WTC11 (cell line): ENCODE data around the gene KCNJ14. TPM values are rescaled to one million over a fixed set of nuclear protein-coding genes. Genes with fewer than 3 reads are reported as not detected.

Experiments
- ATAC-seq: fragments of 200-7000 bp; cut with Tn5 transposase; 2 replicates; pipeline ENCODE4 v1.10.0; 2021; ENCODE audit warnings: mild to moderate bottlenecking, moderate library complexity
- CTCF ChIA-PET: fragments of 300-600 bp; sonication (Branson Sonifier 250); formaldehyde crosslinking; loops from one replicate; lab custom pipeline; 2021; ENCODE audit warnings: antibody characterized with exemption; lab: Charles Lee
- POLR2A ChIA-PET: fragments of 350-600 bp; sonication (Branson Sonifier 250); formaldehyde crosslinking; loops from one replicate; lab custom pipeline; 2021; ENCODE audit warnings: antibody characterized with exemption; lab: Charles Lee
- DNase-seq: peaks from one replicate; pipeline ENCODE4 v3.0.0; 2021; ENCODE audit warnings: low spot score
- H3K27ac Mint-ChIP-seq: 2 replicates; pipeline ENCODE4 v1.8.0; 2021; ENCODE audit warnings: mixed read lengths
- H3K27me3 Mint-ChIP-seq: 2 replicates; pipeline ENCODE4 v1.8.0; 2021; ENCODE audit warnings: low read depth, mild to moderate bottlenecking, moderate library complexity, mixed read lengths
- H3K36me3 Mint-ChIP-seq: 2 replicates; pipeline ENCODE4 v1.8.0; 2021; ENCODE audit warnings: mixed read lengths
- H3K4me1 Mint-ChIP-seq: 2 replicates; pipeline ENCODE4 v1.8.0; 2022; ENCODE audit warnings: mixed read lengths
- H3K4me3 Mint-ChIP-seq: 2 replicates; pipeline ENCODE4 v1.8.0; 2021; ENCODE audit warnings: mild to moderate bottlenecking, moderate library complexity, mixed read lengths
- H3K9me3 Mint-ChIP-seq: 2 replicates; pipeline ENCODE4 v1.8.0; 2021; ENCODE audit warnings: mixed read lengths
- GABPB1 ChIP-seq: sonication (generic); formaldehyde crosslinking; IDR thresholded peaks from 2 replicates; pipeline ENCODE4 v1.8.1; 2023; ENCODE audit warnings: mild to moderate bottlenecking, missing genetic modification reagents
- KAT7 ChIP-seq: sonication (generic); formaldehyde crosslinking; IDR thresholded peaks from 2 replicates; pipeline ENCODE4 v1.8.1; 2023; ENCODE audit warnings: missing genetic modification reagents, mild to moderate bottlenecking, borderline replicate concordance
- MXD4 ChIP-seq: fragments of 250-450 bp; sonication (Bioruptor Pico); IDR thresholded peaks from 2 replicates; pipeline ENCODE4 v1.8.0; 2021; ENCODE audit warnings: mild to moderate bottlenecking, moderate library complexity, borderline replicate concordance
- NFATC4 ChIP-seq: fragments of 250-450 bp; sonication (Bioruptor Pico); IDR thresholded peaks from 2 replicates; pipeline ENCODE4 v1.9.0; 2021; ENCODE audit warnings: mild to moderate bottlenecking
- RORB ChIP-seq: fragments of 250-450 bp; sonication (Bioruptor Pico); IDR thresholded peaks from 2 replicates; pipeline ENCODE4 v1.9.0; 2021; ENCODE audit warnings: mild to moderate bottlenecking
- SP1 ChIP-seq: sonication (generic); formaldehyde crosslinking; conservative IDR thresholded peaks from 2 replicates; pipeline ENCODE4 v1.8.1; 2022; ENCODE audit warnings: missing genetic modification reagents
- TEAD1 ChIP-seq: sonication (generic); formaldehyde crosslinking; IDR thresholded peaks from 2 replicates; pipeline ENCODE4 v1.8.0; 2022; ENCODE audit warnings: mild to moderate bottlenecking, missing genetic modification reagents
- ZNF219 ChIP-seq: sonication (generic); formaldehyde crosslinking; IDR thresholded peaks from 2 replicates; pipeline ENCODE4 v1.8.0; 2023; ENCODE audit warnings: missing genetic modification reagents, mild to moderate bottlenecking, borderline replicate concordance
- ZNF232 ChIP-seq: sonication (generic); formaldehyde crosslinking; IDR thresholded peaks from 2 replicates; pipeline ENCODE4 v1.8.0; 2022; ENCODE audit warnings: mild to moderate bottlenecking, missing genetic modification reagents
- ZNF263 ChIP-seq: sonication (generic); formaldehyde crosslinking; IDR thresholded peaks from 2 replicates; pipeline ENCODE4 v1.8.1; 2022; ENCODE audit warnings: low read depth, mild to moderate bottlenecking, moderate library complexity, missing genetic modification reagents
- total RNA-seq: library from RNA; stranded (reverse); gene quantifications from 3 replicates; pipeline ENCODE4 v1.2.3, GENCODE V29; 2021
- TF ChIP-seq, protein P1 (sequence below): sonication (generic); formaldehyde crosslinking; IDR thresholded peaks from 2 replicates; pipeline ENCODE4 v1.8.1; 2022; ENCODE audit warnings: missing genetic modification reagents, borderline replicate concordance
- TF ChIP-seq, protein P2 (sequence below): sonication (generic); formaldehyde crosslinking; IDR thresholded peaks from 2 replicates; pipeline ENCODE4 v1.8.0; 2022; ENCODE audit warnings: mild to moderate bottlenecking, missing genetic modification reagents
- TF ChIP-seq, protein P3 (sequence below): sonication (generic); formaldehyde crosslinking; IDR thresholded peaks from 2 replicates; pipeline ENCODE4 v1.8.1; 2022; ENCODE audit warnings: low read depth, mild to moderate bottlenecking, moderate library complexity, missing genetic modification reagents, borderline replicate concordance
- TF ChIP-seq, protein P4 (sequence below): sonication (generic); formaldehyde crosslinking; IDR thresholded peaks from 2 replicates; pipeline ENCODE4 v1.8.0; 2023; ENCODE audit warnings: missing genetic modification reagents, mild to moderate bottlenecking, borderline replicate concordance
- TF ChIP-seq, protein P5 (sequence below): sonication (generic); formaldehyde crosslinking; IDR thresholded peaks from 2 replicates; pipeline ENCODE4 v1.8.1; 2023; ENCODE audit warnings: mild to moderate bottlenecking, missing genetic modification reagents, borderline replicate concordance
- TF ChIP-seq, protein P6 (sequence below): sonication (generic); formaldehyde crosslinking; IDR thresholded peaks from 2 replicates; pipeline ENCODE4 v1.8.1; 2023; ENCODE audit warnings: mild to moderate bottlenecking, moderate library complexity, missing genetic modification reagents

Gene KCNJ14
- total RNA-seq, 1 experiment from 2014 or later, result 1.4 TPM

DNA sequence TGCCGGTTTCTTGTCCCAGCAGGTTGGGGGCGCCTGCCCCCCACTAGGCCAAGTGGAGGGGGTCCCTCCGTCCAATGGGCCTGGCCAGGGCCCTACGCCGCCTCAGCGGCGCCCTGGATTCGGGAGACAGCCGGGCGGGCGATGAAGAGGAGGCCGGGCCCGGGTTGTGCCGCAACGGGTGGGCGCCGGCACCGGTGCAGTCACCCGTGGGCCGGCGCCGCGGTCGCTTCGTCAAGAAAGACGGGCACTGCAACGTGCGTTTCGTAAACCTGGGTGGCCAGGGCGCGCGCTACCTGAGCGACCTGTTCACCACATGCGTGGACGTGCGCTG lies 6.2 kb downstream of the KCNJ14 start:
- CTCF ChIA-PET, result interaction anchor here (0.5 to 3.3 kb wide), 6 partner anchors 12 to 122 kb away, joined by 3 to 17 read pairs (median 4); partner anchors contain the start of gene KDELR1

DNA sequence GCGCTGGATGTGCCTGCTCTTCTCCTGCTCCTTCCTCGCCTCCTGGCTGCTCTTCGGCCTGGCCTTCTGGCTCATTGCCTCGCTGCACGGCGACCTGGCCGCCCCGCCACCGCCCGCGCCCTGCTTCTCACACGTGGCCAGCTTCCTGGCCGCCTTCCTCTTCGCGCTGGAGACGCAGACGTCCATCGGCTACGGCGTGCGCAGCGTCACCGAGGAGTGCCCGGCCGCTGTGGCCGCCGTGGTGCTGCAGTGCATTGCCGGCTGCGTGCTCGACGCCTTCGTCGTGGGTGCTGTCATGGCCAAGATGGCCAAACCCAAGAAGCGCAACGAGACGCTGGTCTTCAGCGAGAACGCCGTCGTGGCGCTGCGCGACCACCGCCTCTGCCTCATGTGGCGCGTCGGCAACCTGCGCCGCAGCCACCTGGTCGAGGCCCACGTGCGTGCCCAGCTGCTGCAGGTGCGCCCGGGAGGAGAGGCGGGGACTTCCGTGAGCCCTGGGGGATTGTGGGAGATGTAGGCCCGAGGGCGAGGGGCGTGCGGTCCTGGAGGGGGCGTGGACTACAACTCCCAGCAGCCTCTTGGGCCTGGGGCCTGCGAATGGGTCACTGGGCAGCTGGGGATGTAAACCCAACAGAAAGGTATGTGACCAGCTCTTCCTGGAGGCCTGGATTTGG lies 6.7 kb downstream of the KCNJ14 start:
- H3K27me3 Mint-ChIP-seq, result peaks cover 27% of the 10 kb centered on the region
- peaks cover 3% of the 10 kb centered on the region for H3K9me3 Mint-ChIP-seq
- no peak overlapping the region for H3K4me3 Mint-ChIP-seq
- DNase-seq (peak; percentile 91), ATAC-seq (peak; percentile 97)
- POLR2A ChIA-PET, result interaction anchor here (0.7 to 1.0 kb wide), 2 partner anchors 18 to 62 kb away, joined by 4 to 5 read pairs; no protein-coding TSS in a partner anchor
- peaks cover 17% of the 10 kb centered on the region for H3K36me3 Mint-ChIP-seq
- CTCF ChIA-PET, result interaction anchor here (0.5 to 3.3 kb wide), 9 partner anchors 15 to 148 kb away, joined by 3 to 17 read pairs (median 4); partner anchors contain the start of genes GRWD1 and KDELR1
- no peak overlapping the region for H3K27ac Mint-ChIP-seq
- H3K4me1 Mint-ChIP-seq, result 0 out of 2 replicates have a peak, but pooled peaks cover 2% of the 10 kb centered on the region
- TF ChIP-seq, protein P1, sequence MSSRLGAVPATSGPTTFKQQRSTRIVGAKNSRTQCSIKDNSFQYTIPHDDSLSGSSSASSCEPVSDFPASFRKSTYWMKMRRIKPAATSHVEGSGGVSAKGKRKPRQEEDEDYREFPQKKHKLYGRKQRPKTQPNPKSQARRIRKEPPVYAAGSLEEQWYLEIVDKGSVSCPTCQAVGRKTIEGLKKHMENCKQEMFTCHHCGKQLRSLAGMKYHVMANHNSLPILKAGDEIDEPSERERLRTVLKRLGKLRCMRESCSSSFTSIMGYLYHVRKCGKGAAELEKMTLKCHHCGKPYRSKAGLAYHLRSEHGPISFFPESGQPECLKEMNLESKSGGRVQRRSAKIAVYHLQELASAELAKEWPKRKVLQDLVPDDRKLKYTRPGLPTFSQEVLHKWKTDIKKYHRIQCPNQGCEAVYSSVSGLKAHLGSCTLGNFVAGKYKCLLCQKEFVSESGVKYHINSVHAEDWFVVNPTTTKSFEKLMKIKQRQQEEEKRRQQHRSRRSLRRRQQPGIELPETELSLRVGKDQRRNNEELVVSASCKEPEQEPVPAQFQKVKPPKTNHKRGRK (CRISPR knock-in tag), result no peak
- TF ChIP-seq, protein P2, sequence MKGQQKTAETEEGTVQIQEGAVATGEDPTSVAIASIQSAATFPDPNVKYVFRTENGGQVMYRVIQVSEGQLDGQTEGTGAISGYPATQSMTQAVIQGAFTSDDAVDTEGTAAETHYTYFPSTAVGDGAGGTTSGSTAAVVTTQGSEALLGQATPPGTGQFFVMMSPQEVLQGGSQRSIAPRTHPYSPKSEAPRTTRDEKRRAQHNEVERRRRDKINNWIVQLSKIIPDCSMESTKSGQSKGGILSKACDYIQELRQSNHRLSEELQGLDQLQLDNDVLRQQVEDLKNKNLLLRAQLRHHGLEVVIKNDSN (CRISPR knock-in tag), result peak; percentile 87
- TF ChIP-seq GABPB1 (no peak), ZNF219 (CRISPR knock-in tag) (peak; percentile 96; the same call in 1 of the 2 replicates), RORB (CRISPR knock-in tag) (no peak), SP1 (CRISPR knock-in tag) (peak; percentile 87; the same call in 1 of the 2 replicates), KAT7 (CRISPR knock-in tag) (peak; percentile 99; the same call in 1 of the 2 replicates), TEAD1 (peak; percentile 99)
- TF ChIP-seq, protein P3, sequence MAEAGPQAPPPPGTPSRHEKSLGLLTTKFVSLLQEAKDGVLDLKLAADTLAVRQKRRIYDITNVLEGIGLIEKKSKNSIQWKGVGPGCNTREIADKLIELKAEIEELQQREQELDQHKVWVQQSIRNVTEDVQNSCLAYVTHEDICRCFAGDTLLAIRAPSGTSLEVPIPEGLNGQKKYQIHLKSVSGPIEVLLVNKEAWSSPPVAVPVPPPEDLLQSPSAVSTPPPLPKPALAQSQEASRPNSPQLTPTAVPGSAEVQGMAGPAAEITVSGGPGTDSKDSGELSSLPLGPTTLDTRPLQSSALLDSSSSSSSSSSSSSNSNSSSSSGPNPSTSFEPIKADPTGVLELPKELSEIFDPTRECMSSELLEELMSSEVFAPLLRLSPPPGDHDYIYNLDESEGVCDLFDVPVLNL, result peak; percentile 80
- TF ChIP-seq, protein P4, sequence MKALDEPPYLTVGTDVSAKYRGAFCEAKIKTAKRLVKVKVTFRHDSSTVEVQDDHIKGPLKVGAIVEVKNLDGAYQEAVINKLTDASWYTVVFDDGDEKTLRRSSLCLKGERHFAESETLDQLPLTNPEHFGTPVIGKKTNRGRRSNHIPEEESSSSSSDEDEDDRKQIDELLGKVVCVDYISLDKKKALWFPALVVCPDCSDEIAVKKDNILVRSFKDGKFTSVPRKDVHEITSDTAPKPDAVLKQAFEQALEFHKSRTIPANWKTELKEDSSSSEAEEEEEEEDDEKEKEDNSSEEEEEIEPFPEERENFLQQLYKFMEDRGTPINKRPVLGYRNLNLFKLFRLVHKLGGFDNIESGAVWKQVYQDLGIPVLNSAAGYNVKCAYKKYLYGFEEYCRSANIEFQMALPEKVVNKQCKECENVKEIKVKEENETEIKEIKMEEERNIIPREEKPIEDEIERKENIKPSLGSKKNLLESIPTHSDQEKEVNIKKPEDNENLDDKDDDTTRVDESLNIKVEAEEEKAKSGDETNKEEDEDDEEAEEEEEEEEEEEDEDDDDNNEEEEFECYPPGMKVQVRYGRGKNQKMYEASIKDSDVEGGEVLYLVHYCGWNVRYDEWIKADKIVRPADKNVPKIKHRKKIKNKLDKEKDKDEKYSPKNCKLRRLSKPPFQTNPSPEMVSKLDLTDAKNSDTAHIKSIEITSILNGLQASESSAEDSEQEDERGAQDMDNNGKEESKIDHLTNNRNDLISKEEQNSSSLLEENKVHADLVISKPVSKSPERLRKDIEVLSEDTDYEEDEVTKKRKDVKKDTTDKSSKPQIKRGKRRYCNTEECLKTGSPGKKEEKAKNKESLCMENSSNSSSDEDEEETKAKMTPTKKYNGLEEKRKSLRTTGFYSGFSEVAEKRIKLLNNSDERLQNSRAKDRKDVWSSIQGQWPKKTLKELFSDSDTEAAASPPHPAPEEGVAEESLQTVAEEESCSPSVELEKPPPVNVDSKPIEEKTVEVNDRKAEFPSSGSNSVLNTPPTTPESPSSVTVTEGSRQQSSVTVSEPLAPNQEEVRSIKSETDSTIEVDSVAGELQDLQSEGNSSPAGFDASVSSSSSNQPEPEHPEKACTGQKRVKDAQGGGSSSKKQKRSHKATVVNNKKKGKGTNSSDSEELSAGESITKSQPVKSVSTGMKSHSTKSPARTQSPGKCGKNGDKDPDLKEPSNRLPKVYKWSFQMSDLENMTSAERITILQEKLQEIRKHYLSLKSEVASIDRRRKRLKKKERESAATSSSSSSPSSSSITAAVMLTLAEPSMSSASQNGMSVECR (CRISPR knock-in tag), result peak; percentile 99

More for the DNA sequence above, 6.2 kb downstream of the KCNJ14 start:
- DNase-seq, result no peak
- peaks cover 25% of the 10 kb centered on the region for H3K27me3 Mint-ChIP-seq
- TF ChIP-seq ZNF232 (no peak), ZNF263 (CRISPR knock-in tag) (no peak), NFATC4 (CRISPR knock-in tag) (no peak), MXD4 (CRISPR knock-in tag) (no peak), GABPB1 (no peak)
- TF ChIP-seq, protein P5, sequence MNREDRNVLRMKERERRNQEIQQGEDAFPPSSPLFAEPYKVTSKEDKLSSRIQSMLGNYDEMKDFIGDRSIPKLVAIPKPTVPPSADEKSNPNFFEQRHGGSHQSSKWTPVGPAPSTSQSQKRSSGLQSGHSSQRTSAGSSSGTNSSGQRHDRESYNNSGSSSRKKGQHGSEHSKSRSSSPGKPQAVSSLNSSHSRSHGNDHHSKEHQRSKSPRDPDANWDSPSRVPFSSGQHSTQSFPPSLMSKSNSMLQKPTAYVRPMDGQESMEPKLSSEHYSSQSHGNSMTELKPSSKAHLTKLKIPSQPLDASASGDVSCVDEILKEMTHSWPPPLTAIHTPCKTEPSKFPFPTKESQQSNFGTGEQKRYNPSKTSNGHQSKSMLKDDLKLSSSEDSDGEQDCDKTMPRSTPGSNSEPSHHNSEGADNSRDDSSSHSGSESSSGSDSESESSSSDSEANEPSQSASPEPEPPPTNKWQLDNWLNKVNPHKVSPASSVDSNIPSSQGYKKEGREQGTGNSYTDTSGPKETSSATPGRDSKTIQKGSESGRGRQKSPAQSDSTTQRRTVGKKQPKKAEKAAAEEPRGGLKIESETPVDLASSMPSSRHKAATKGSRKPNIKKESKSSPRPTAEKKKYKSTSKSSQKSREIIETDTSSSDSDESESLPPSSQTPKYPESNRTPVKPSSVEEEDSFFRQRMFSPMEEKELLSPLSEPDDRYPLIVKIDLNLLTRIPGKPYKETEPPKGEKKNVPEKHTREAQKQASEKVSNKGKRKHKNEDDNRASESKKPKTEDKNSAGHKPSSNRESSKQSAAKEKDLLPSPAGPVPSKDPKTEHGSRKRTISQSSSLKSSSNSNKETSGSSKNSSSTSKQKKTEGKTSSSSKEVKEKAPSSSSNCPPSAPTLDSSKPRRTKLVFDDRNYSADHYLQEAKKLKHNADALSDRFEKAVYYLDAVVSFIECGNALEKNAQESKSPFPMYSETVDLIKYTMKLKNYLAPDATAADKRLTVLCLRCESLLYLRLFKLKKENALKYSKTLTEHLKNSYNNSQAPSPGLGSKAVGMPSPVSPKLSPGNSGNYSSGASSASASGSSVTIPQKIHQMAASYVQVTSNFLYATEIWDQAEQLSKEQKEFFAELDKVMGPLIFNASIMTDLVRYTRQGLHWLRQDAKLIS (CRISPR knock-in tag), result no peak
- TF ChIP-seq, protein P6, sequence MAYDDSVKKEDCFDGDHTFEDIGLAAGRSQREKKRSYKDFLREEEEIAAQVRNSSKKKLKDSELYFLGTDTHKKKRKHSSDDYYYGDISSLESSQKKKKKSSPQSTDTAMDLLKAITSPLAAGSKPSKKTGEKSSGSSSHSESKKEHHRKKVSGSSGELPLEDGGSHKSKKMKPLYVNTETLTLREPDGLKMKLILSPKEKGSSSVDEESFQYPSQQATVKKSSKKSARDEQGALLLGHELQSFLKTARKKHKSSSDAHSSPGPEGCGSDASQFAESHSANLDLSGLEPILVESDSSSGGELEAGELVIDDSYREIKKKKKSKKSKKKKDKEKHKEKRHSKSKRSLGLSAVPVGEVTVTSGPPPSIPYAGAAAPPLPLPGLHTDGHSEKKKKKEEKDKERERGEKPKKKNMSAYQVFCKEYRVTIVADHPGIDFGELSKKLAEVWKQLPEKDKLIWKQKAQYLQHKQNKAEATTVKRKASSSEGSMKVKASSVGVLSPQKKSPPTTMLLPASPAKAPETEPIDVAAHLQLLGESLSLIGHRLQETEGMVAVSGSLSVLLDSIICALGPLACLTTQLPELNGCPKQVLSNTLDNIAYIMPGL (CRISPR knock-in tag), result no peak
- no peak overlapping the region for H3K4me3 Mint-ChIP-seq
- 0 out of 2 replicates have a peak, but pooled peaks cover 2% of the 10 kb centered on the region for H3K4me1 Mint-ChIP-seq
- no peak overlapping the region for H3K27ac Mint-ChIP-seq
- peaks cover 3% of the 10 kb centered on the region for H3K9me3 Mint-ChIP-seq
- peaks cover 20% of the 10 kb centered on the region for H3K36me3 Mint-ChIP-seq
- POLR2A ChIA-PET, result interaction anchor here (0.7 kb wide), 1 partner anchor 19 kb away, joined by 4 read pairs; no protein-coding TSS in a partner anchor
- no peak for ATAC-seq
